Mesothelial cell of epicardium (in vitro differentiated cells): ENCODE data around the gene RAB26. TPM values are rescaled to one million over a fixed set of nuclear protein-coding genes. Genes with fewer than 3 reads are reported as not detected.
A peak's percentile ranks its signal among the peaks of the same experiment; 100 is the strongest.
"Not testable (repeated sequence)": the region's sequence is repeated elsewhere in the genome, so short reads cannot be mapped to it uniquely, and the experiment has no call there.

Experiments
- DNase-seq, 2 experiments: peaks; one replicate each; pipeline ENCODE4 v3.0.0; 2021; ENCODE audit warnings: low spot score in 2 of 2; ENCODE audit not compliant: unreplicated experiment in 2 of 2
- H3K27ac Mint-ChIP-seq: 2 replicates; pipeline ENCODE4 v1.8.0; 2021; ENCODE audit warnings: mixed read lengths
- H3K27me3 Mint-ChIP-seq: 2 replicates; pipeline ENCODE4 v1.8.0; 2021; ENCODE audit warnings: low read depth, mixed read lengths
- H3K36me3 Mint-ChIP-seq: 2 replicates; pipeline ENCODE4 v1.8.0; 2021; ENCODE audit warnings: mixed read lengths
- H3K4me1 Mint-ChIP-seq: 2 replicates; pipeline ENCODE4 v1.8.0; 2021; ENCODE audit warnings: mixed read lengths
- H3K4me3 Mint-ChIP-seq: 2 replicates; pipeline ENCODE4 v1.8.0; 2021; ENCODE audit warnings: mild to moderate bottlenecking, moderate library complexity, mixed read lengths
- H3K9me3 Mint-ChIP-seq: 2 replicates; pipeline ENCODE4 v1.8.0; 2021; ENCODE audit warnings: mixed read lengths
- total RNA-seq: library from RNA; stranded (reverse); gene quantifications from 3 replicates; pipeline ENCODE4 v1.2.1, GENCODE V29; 2021
- TF ChIP-seq, protein P1 (sequence below): fragments of 200-600 bp; sonication (generic); IDR thresholded peaks from one replicate; pipeline ENCODE4 v1.5.0; 2021; ENCODE audit warnings: antibody characterized with exemption; ENCODE audit not compliant: unreplicated experiment

Gene RAB26
- total RNA-seq, 1 donor from 2014 or later: 1.5 TPM

DNA sequence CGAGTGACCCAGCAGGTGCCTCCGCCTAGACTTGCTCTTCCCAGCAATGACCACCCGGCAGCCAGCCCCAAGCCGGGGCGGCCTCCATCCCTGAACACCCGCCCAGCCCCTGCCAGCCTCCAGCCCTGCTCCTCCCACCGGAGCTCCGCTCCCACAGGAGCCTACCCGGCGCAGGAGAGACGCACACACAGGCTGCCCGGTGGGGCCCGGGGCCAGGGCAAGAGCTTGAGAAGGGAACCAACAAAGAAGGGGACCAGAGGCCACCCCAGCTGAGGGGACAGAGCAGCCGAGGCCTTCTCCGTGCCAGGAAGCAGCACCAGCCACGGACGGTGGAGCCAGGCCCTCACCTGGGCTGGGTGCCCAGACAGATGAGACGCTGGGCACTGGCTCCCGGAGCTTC is 26.6 kb upstream of the RAB26 start:
- TF ChIP-seq, protein P1, sequence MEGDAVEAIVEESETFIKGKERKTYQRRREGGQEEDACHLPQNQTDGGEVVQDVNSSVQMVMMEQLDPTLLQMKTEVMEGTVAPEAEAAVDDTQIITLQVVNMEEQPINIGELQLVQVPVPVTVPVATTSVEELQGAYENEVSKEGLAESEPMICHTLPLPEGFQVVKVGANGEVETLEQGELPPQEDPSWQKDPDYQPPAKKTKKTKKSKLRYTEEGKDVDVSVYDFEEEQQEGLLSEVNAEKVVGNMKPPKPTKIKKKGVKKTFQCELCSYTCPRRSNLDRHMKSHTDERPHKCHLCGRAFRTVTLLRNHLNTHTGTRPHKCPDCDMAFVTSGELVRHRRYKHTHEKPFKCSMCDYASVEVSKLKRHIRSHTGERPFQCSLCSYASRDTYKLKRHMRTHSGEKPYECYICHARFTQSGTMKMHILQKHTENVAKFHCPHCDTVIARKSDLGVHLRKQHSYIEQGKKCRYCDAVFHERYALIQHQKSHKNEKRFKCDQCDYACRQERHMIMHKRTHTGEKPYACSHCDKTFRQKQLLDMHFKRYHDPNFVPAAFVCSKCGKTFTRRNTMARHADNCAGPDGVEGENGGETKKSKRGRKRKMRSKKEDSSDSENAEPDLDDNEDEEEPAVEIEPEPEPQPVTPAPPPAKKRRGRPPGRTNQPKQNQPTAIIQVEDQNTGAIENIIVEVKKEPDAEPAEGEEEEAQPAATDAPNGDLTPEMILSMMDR: no peak
- no peak for DNase-seq
- Mint-ChIP-seq H3K27me3 (no peaks in the 10 kb centered on the region), H3K27ac (no peak overlapping the region), H3K4me3 (no peak overlapping the region), H3K36me3 (no peaks in the 10 kb centered on the region), H3K9me3 (no peaks in the 10 kb centered on the region), H3K4me1 (peaks cover 13% of the 10 kb centered on the region)

DNA sequence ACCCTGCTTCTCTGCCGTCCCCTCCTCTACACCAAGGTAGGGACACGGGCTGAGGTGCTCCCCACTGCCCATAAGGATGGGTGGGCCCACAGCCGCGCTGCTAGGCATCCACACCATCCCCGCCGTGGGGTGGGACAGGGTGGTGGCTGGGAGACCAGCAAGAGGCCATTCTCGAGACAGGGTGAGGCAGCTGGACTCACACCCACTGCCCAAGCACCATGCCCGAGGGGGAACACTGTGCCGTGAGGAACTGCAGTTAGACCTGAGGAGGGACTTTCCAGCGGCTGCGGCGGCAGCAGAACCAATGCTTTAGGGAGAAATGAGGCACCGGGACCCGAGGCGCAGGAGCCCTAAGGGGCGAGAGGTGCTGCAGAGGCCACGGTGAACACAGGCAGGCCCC is 26.0 kb upstream of the RAB26 start:
- H3K27ac Mint-ChIP-seq: no peak overlapping the region
- TF ChIP-seq, protein P1: no peak
- no peaks in the 10 kb centered on the region for H3K36me3 Mint-ChIP-seq
- no peaks in the 10 kb centered on the region for H3K9me3 Mint-ChIP-seq
- no peak for DNase-seq
- H3K4me3 Mint-ChIP-seq: no peak overlapping the region
- H3K4me1 Mint-ChIP-seq: peaks cover 19% of the 10 kb centered on the region
- no peaks in the 10 kb centered on the region for H3K27me3 Mint-ChIP-seq

DNA sequence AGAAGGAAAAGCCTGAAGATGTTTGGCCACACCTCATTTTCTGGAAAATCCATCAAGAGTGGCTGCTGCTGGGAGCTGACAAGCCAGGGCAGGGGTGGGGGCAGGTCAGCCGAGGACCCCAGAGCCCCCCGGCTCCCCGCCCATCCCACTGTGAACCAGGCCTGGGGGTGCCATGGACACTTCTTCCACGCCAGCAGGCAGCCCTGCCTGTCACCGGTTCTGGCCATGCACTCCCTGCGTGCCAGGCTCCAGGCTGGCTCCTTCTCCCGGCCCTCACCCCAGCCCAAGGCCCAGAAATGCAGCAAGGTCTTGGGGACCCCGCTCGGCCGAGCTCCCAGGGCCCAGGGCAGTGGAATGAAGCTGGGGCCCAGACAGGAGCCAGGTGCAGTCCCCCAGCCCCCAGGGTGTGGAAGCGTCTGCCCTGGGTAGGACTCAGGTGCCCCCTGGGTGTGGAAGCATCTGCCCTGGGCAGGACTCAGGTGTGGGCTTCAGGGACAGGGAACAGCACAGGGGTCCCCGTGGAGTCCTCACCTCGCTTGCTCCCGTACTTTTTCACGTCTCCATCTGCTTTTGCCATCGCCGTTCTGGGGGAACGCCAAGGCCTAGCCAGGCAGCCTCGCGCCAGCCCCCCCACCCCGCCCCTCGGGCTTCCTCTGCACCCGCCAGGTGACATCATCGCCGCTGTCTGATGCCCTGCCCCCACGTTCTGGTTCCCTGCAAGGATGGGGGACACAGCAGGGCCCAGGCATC is 25.3 kb upstream of the RAB26 start:
- not testable (repeated sequence) for H3K9me3 Mint-ChIP-seq, H3K36me3 Mint-ChIP-seq, DNase-seq, H3K27ac Mint-ChIP-seq, H3K27me3 Mint-ChIP-seq, H3K4me3 Mint-ChIP-seq
- peaks cover 20% of the 10 kb centered on the region for H3K4me1 Mint-ChIP-seq

DNA sequence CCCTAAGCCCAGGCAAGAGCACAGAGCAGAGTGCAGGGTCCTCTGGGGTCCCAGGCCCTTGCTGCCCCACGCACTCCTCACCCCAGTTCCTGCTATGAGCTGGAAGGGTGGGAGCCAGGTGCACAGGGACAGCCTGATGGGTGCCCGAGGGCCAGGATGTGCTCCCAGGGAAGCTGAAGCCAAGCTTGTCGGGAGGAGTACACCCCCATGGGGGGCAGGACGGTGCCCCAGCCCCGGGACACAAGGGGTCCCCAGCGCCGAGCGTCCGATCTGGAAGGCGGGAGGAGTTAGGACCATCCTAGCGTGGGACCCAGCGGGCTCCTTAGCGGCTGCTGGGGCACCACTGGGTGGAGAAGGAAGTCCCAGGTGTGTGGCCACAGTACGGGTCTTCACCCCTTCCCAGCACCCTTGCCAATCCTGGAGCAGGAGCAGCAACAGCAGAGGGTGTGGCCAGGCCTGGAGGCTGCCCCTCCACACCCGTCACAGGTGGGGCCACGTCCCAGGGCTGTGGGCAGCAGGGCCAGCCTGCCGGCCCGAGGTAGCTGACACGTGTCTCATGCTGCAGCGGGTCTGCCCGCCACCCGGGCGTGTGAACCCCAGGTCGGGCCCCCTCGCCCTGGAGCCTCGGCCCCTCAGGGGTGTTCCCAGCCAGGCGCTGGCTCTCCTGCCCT is 24.6 kb upstream of the RAB26 start:
- H3K4me1 Mint-ChIP-seq: peaks cover 25% of the 10 kb centered on the region
- not testable (repeated sequence) for H3K4me3 Mint-ChIP-seq, DNase-seq, H3K36me3 Mint-ChIP-seq, H3K9me3 Mint-ChIP-seq, H3K27ac Mint-ChIP-seq, H3K27me3 Mint-ChIP-seq

DNA sequence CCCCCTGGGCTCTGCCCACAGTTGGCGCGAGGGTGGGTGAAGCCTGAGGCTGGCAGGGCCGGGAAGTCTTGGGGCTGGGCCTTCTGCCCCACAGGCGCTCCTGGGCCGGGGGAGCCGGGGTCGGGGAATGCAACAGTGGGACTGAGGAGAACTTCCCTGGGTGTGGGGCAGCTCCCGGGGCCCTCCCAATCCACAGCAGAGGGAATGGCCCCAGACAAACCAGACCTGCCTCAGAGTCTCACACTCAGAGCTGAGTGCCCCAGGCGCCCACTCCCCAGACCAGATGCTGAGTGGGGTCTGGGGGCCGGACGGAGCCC is 24.1 kb upstream of the RAB26 start:
- H3K27me3 Mint-ChIP-seq, H3K4me3 Mint-ChIP-seq, H3K36me3 Mint-ChIP-seq, H3K9me3 Mint-ChIP-seq, DNase-seq: not testable (repeated sequence)
- Mint-ChIP-seq H3K4me1 (peaks cover 25% of the 10 kb centered on the region), H3K27ac (peak overlapping the region; percentile 39)

DNA sequence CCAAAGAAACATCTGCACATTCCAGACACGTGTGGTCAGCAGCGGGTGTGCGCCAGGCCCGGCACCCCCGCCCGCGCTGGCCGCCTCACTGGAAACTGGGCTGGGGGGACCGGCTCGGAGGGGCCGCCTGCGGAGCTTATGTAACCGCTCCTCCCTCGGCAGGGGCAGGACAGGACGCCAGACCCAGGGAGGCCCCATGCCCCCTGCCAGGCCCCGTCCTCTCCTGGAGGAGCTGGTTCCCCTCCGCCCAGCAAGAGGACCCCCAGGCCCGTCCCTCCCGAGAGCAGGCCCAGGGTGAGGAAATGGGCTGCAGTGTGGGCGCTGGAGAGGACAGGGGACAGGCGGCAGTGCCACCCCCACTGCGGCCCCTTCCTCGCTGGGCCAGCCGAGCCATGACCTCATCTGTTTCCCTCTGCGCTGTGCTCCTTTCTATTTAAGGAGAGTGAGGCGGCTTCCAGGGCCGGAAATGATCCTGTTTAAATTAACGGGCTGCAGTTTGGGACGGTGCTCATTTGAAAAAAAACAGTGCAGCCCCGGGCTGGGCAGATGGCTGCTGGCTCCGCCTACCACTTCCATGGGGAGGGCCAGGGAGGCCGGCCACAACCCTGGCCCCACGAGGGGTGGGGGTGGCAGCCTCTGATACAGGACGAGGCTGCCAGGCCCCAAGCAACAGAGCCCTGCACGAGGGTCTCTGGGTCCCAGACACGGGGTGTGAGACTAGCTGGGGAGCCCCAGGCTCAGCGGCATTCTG is 23.6 kb upstream of the RAB26 start:
- DNase-seq, H3K9me3 Mint-ChIP-seq, H3K27me3 Mint-ChIP-seq, H3K36me3 Mint-ChIP-seq: not testable (repeated sequence)
- Mint-ChIP-seq H3K4me1 (peaks cover 27% of the 10 kb centered on the region), H3K27ac (peak overlapping the region; percentile 92), H3K4me3 (peak overlapping the region; percentile 52)

DNA sequence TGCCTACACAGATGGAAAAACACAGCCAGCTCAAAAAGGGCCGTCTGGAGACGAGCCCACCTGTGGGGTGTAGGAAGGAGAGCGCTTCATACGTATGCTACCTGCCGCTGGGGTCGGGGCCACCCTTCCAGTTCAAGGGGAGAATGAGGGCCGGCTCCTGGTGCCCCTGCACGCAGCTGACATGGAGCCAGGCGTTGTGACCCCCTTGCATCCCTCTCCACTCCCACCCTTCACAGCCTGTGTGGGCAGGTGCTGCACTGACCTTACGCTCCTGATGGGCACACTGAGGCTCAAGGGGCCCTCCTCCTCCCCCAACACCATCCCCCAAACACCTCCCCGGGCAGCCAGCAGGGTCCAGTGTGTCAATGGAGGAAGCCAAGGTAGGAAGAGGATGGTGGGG is 22.8 kb upstream of the RAB26 start:
- H3K9me3 Mint-ChIP-seq, DNase-seq, H3K36me3 Mint-ChIP-seq, H3K27me3 Mint-ChIP-seq: not testable (repeated sequence)
- peak overlapping the region; percentile 52 for H3K4me3 Mint-ChIP-seq
- peaks cover 32% of the 10 kb centered on the region for H3K4me1 Mint-ChIP-seq
- H3K27ac Mint-ChIP-seq: peak overlapping the region; percentile 92

DNA sequence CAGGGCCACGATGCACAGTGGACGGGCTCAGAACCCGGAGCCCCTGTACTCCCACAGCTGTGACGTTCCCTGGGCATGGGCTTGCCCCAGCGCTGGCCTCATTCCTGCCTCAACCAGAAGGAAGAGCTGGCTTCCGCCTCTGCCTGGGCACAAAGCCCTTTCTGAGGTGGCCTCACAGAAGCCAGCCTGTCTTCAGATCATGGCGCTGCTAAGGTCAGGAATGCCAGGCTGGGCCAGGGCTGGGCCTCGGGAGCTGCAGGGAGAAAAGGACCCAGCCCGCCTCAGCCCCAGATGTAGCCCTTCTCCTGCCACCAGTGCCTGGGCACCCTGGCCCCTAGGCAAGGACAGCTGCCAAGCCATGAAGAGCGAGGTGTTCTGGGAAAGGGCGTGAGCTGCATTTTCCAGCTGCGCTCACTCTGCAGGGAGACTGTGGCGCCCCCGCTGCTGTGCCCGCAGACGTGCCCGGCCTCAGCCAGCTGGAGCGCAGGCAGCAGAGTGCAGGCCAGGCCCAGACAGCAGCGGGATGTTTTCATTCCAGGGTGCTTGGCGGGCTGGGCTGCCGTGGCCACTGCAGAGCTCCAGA is 22.2 kb upstream of the RAB26 start:
- not testable (repeated sequence) for H3K36me3 Mint-ChIP-seq, DNase-seq, H3K9me3 Mint-ChIP-seq, H3K4me3 Mint-ChIP-seq, H3K27me3 Mint-ChIP-seq
- peaks cover 33% of the 10 kb centered on the region for H3K4me1 Mint-ChIP-seq
- H3K27ac Mint-ChIP-seq: peak overlapping the region; percentile 50

DNA sequence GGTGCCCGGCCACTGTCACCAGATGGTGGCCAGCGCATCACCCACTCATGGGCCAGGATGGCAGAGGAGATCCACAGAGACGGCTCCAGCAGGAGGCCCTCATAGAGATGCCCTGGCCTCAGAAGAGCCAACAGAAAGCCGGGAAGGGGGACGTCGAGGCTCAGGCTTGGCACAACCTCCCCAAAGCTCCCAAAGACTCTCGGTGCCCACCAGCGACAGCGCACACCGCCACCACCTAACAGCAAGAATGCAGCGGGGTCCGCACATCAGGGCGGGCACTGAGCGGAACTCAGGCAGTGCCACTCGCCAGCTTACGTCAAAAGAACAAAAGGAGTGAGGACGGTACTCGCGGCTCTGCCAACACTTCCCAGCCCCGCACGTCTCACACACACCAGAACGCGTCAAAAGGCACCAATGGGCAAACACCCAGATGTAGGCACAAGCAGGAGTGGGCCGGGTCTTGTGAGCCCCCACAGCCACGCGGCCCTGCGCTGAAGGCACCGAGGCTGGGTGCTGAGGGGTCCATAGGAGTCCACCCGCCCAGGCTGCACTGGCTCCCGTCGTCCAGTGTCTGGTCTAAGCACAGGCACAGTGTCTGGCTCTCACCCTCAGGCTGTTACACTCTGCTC is 21.4 kb upstream of the RAB26 start:
- peak overlapping the region; percentile 81 for H3K27ac Mint-ChIP-seq
- not testable (repeated sequence) for H3K36me3 Mint-ChIP-seq, DNase-seq, H3K4me3 Mint-ChIP-seq, H3K9me3 Mint-ChIP-seq, H3K27me3 Mint-ChIP-seq
- peaks cover 33% of the 10 kb centered on the region for H3K4me1 Mint-ChIP-seq

DNA sequence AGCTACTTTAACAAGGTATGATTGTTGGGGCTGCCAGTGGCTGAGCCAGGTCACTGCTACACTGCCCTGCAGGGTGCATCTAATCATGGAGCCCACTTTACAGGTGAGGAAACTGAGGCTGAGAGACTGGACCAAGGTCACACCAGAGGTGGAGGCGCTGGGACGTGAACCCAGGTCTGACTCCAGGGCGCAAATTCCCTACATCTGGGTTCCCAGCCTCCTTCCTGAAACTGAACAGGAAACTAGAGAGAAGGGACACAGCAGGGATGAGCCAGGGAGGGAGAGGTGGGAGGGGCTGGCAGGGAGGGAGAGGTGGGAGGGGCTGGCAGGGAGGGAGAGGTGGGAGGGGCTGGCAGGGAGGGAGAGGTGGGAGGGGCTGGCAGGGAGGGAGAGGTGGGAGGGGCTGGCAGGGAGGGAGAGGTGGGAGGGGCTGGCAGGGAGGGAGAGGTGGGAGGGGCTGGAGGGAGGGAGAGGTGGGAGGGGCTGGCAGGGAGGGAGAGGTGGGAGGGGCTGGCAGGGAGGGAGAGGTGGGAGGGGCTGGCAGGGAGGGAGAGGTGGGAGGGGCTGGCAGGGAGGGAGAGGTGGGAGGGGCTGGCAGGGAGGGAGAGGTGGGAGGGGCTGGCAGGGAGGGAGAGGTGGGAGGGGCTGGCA is 20.7 kb upstream of the RAB26 start:
- Mint-ChIP-seq H3K4me3 (peak overlapping the region; percentile 20), H3K4me1 (peaks cover 33% of the 10 kb centered on the region), H3K27ac (peak overlapping the region; percentile 30)
- not testable (repeated sequence) for DNase-seq, H3K9me3 Mint-ChIP-seq, H3K36me3 Mint-ChIP-seq, H3K27me3 Mint-ChIP-seq

DNA sequence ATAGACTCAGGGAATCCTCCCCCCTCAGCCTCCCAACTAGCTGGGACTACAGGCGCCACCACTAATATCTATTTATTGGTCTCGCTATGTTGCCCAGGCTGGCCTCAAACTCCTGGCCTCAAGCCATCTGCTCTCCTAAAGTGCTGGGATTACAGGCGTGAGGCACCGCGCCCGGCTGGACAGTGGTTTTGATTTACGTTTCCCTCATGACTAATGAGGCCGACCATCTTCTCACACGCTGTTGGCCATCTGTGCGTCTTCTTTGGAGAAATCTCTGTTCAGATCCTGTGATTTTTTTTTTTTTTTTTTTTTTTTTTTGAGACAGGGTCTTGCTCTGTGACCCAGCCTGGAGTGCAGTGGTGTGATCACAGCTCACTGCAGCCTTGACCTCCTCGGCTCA is 19.2 kb upstream of the RAB26 start:
- not testable (repeated sequence) for H3K27ac Mint-ChIP-seq, H3K9me3 Mint-ChIP-seq, H3K4me3 Mint-ChIP-seq, DNase-seq, H3K36me3 Mint-ChIP-seq, H3K27me3 Mint-ChIP-seq
- peaks cover 33% of the 10 kb centered on the region for H3K4me1 Mint-ChIP-seq
